Measurements from ENCODE around the gene FRMPD4. TPM values are rescaled to one million over a fixed set of nuclear protein-coding genes. Genes with fewer than 3 reads are reported as not detected.

FRMPD4 gene
- polyA plus RNA-seq, 1 experiment = 0.82 TPM

GRCh38 chrX:12685541-12685940, 547.3 kb downstream of the FRMPD4 start:
- Histone ChIP-seq H3K4me3 (ENCODE audit: low read depth, low read length) (no peak overlapping the region), H3K36me3 (ENCODE audit: control insufficient read depth, insufficient read depth, low read length) (no peaks in the 10 kb centered on the region), H3K27me3 (ENCODE audit: control insufficient read depth, insufficient read depth, low read length) (no peaks in the 10 kb centered on the region)
- no peak for TF ChIP-seq CTCF (IDR thresholded peaks at IDR 0.05; ENCODE audit: insufficient read depth, low read depth, low read length)
- POLR2A ChIA-PET = no interaction called here
- no peak for DNase-seq (ENCODE audit: low read depth)
- CTCF ChIA-PET = no interaction called here

GRCh38 chrX:12686331-12686730, 548.1 kb downstream of the FRMPD4 start:
- no peaks in the 10 kb centered on the region for H3K36me3 ChIP-seq (ENCODE audit: control insufficient read depth, insufficient read depth, low read length)
- ChIA-PET POLR2A (no interaction called here), CTCF (no interaction called here)
- H3K27me3 ChIP-seq (ENCODE audit: control insufficient read depth, insufficient read depth, low read length) = no peaks in the 10 kb centered on the region
- TF ChIP-seq CTCF (IDR thresholded peaks at IDR 0.05; ENCODE audit: insufficient read depth, low read depth, low read length) = no peak
- H3K4me3 ChIP-seq (ENCODE audit: low read depth, low read length) = no peak overlapping the region
- DNase-seq (ENCODE audit: low read depth) = no peak

DNA sequence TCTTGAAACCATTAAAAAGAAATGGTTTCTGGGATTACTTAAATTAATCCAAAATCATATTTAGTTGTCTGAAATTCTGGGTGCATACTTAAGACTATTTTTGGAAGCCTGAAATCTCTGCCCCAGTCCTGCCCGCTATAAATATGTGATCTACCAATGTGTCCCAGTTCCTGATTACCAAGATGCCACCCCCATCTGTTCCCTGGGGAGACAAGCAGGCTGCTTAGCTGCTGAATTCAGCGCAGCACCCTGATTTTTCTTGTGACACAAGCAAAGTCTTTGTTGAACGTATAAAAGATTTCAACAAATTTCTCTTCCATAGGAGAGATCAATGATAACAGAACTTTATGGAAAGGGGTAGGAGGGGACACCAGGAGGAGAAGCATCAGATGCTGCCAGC, 552.4 kb downstream of the FRMPD4 start:
- Histone ChIP-seq H3K27me3 (ENCODE audit: control insufficient read depth, insufficient read depth, low read length) (no peaks in the 10 kb centered on the region), H3K4me3 (ENCODE audit: low read depth, low read length) (no peak overlapping the region), H3K36me3 (ENCODE audit: control insufficient read depth, insufficient read depth, low read length) (no peaks in the 10 kb centered on the region)
- DNase-seq (ENCODE audit: low read depth) = no peak
- TF ChIP-seq CTCF (IDR thresholded peaks at IDR 0.05; ENCODE audit: insufficient read depth, low read depth, low read length) = no peak
- CTCF ChIA-PET = no interaction called here
- POLR2A ChIA-PET = no interaction called here

GRCh38 chrX:12693754-12694153, 555.5 kb downstream of the FRMPD4 start:
- CTCF ChIA-PET = interaction anchor here (0.9 to 1.7 kb wide), 3 partner anchors 8 to 77 kb away, joined by 3 read pairs; no protein-coding TSS in a partner anchor
- Histone ChIP-seq H3K36me3 (ENCODE audit: control insufficient read depth, insufficient read depth, low read length) (no peaks in the 10 kb centered on the region), H3K4me3 (ENCODE audit: low read depth, low read length) (no peak overlapping the region), H3K27me3 (ENCODE audit: control insufficient read depth, insufficient read depth, low read length) (no peaks in the 10 kb centered on the region)
- no peak for DNase-seq (ENCODE audit: low read depth)
- no peak for TF ChIP-seq CTCF (IDR thresholded peaks at IDR 0.05; ENCODE audit: insufficient read depth, low read depth, low read length)
- POLR2A ChIA-PET = no interaction called here

DNA sequence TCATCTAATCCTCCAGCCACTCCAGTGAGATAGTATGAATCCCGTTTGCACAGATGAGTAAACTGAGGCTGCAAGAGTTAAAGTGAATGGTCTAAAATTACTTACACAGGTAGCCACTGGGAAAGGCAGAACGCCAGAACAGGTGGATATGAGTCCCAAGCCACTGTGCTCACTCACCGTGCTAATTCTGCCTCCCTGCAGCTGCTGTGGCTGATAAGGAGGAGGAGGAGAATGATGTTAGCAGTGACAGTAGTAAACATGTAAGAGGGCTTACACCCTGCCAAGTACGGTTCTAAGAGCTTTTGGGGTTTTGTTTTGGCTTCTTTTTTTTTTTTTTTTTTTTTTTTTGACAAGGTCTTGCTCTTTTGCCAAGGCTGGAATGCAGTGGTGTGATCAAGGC, 562.5 kb downstream of the FRMPD4 start:
- Histone ChIP-seq H3K27me3 (ENCODE audit: control insufficient read depth, insufficient read depth, low read length) (no peaks in the 10 kb centered on the region), H3K36me3 (ENCODE audit: control insufficient read depth, insufficient read depth, low read length) (no peaks in the 10 kb centered on the region), H3K4me3 (ENCODE audit: low read depth, low read length) (no peak overlapping the region)
- CTCF ChIA-PET = interaction anchor here (1.7 to 2.6 kb wide), 2 partner anchors 132 to 620 kb away, joined by 4 to 13 read pairs; no protein-coding TSS in a partner anchor
- no peak for DNase-seq (ENCODE audit: low read depth)
- no peak for TF ChIP-seq CTCF (IDR thresholded peaks at IDR 0.05; ENCODE audit: insufficient read depth, low read depth, low read length)
- POLR2A ChIA-PET = no interaction called here

All from BJ (cell line).